HCT116 (cell line): Measurements from ENCODE around the gene FXYD6.

Experiments
- CEBPB ChIP-seq: IDR thresholded peaks from 2 replicates; pipeline ENCODE4 v1.6.1; 2012; ENCODE audit warnings: low read depth
- EZH2 ChIP-seq: fragments of 200-600 bp; sonication (generic); IDR thresholded peaks from 2 replicates; pipeline ENCODE4 v1.6.1; 2017; ENCODE audit warnings: antibody characterized with exemption, mixed run types
- POLR2A ChIP-seq: IDR thresholded peaks from 2 replicates; pipeline ENCODE4 v1.7.0; 2011; ENCODE audit warnings: borderline replicate concordance; ENCODE audit not compliant: insufficient read depth, insufficient read length; ENCODE audit errors: extremely low read depth
- POLR2AphosphoS5 ChIP-seq: IDR thresholded peaks from 2 replicates; pipeline ENCODE4 v1.6.1; 2011; ENCODE audit warnings: mild to moderate bottlenecking, low read depth, low read length, moderate library complexity
- RAD21 ChIP-seq: IDR thresholded peaks from 2 replicates; pipeline ENCODE4 v1.6.1; 2012; ENCODE audit warnings: low read depth, mild to moderate bottlenecking
- SRF ChIP-seq: IDR thresholded peaks from 2 replicates; pipeline ENCODE4 v1.6.1; 2012; ENCODE audit warnings: low read depth
- YY1 ChIP-seq: IDR thresholded peaks from 2 replicates; pipeline ENCODE4 v1.6.1; 2011; ENCODE audit warnings: low read length, low read depth, moderate library complexity, mild to moderate bottlenecking; ENCODE audit not compliant: insufficient replicate concordance; ENCODE audit errors: extremely low read depth
- ZNF274 ChIP-seq: fragments of 200-500 bp; sonication (Bioruptor generic); IDR thresholded peaks from 2 replicates; pipeline ENCODE4 v1.6.1; 2014; ENCODE audit warnings: mild to moderate bottlenecking, low read depth, low read length, inconsistent platforms
- TF ChIP-seq, protein P1 (sequence below), 3 experiments: fragments of 200-600 bp in 1 of 3; sonication (generic) in 1 of 3; IDR thresholded peaks in 2 of 3; conservative IDR thresholded peaks in 1 of 3; 2 replicates each; pipeline ENCODE4 v1.5.1; 2012 to 2017; ENCODE audit warnings: low read depth in 2 of 3, low read length in 2 of 3, antibody characterized with exemption in 1 of 3, borderline replicate concordance in 1 of 3, control low read depth in 1 of 3, mild to moderate bottlenecking in 1 of 3, mixed read lengths in 1 of 3, mixed run types in 1 of 3, moderate library complexity in 1 of 3; ENCODE audit not compliant: insufficient read depth in 1 of 3
- TF ChIP-seq, protein P2 (sequence below): IDR thresholded peaks from 2 replicates; pipeline ENCODE4 v1.6.1; 2012

DNA sequence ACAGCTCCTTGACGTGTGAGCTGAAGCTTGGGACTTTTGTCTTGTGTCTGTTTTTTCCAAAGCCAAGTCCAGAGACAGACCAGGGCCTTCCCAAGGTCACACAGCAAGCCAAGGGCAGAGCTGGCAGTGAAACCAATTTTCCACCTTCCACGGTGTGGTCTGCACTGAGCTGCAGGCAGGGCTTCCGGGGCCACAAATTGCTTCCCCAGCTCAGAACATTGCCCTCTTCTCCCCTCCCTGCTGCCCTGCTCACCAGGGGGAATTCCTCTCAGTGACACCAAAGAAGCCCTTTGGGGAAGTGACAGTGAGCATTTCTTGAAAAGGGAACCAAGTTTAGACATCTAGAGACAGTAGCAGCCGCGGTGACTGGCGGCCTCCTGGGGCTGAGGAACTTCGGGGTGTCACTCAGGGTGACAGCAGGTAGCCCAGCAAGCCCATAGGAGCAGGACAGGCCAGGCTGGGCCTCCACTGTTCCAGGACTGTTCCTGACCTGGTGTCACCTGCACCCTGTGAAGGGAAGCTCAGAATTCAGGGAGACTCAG, 61.1 kb downstream of the FXYD6 start:
- no peak for TF ChIP-seq POLR2AphosphoS5
- TF ChIP-seq, protein P1, sequence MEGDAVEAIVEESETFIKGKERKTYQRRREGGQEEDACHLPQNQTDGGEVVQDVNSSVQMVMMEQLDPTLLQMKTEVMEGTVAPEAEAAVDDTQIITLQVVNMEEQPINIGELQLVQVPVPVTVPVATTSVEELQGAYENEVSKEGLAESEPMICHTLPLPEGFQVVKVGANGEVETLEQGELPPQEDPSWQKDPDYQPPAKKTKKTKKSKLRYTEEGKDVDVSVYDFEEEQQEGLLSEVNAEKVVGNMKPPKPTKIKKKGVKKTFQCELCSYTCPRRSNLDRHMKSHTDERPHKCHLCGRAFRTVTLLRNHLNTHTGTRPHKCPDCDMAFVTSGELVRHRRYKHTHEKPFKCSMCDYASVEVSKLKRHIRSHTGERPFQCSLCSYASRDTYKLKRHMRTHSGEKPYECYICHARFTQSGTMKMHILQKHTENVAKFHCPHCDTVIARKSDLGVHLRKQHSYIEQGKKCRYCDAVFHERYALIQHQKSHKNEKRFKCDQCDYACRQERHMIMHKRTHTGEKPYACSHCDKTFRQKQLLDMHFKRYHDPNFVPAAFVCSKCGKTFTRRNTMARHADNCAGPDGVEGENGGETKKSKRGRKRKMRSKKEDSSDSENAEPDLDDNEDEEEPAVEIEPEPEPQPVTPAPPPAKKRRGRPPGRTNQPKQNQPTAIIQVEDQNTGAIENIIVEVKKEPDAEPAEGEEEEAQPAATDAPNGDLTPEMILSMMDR (IDR thresholded peaks at IDR 0.05 in 2 of 3, conservative IDR thresholded peaks at IDR 0.05 in 1 of 3; ENCODE audit: borderline replicate concordance in 1 of 3, insufficient read depth in 1 of 3, low read depth in 2 of 3, low read length in 2 of 3), result no peak
- no peak for TF ChIP-seq POLR2A
- no peak for TF ChIP-seq EZH2
- no peak for TF ChIP-seq YY1
- TF ChIP-seq RAD21, result no peak
- TF ChIP-seq, protein P2, sequence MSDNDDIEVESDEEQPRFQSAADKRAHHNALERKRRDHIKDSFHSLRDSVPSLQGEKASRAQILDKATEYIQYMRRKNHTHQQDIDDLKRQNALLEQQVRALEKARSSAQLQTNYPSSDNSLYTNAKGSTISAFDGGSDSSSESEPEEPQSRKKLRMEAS, result no peak
- TF ChIP-seq CEBPB, result no peak
- TF ChIP-seq ZNF274, result no peak
- TF ChIP-seq SRF, result no peak
